BE2C (cell line): ENCODE data around the gene KIF15.

Experiments used
- DNase-seq: peaks from one replicate; pipeline ENCODE4 v3.0.0-alpha.2; 2020
- H3K27me3 ChIP-seq: fragments of 250-450 bp; sonication (Bioruptor Pico); 2 replicates; pipeline ENCODE4 v1.5.1; 2020; ENCODE audit warnings: mild to moderate bottlenecking
- H3K36me3 ChIP-seq: fragments of 250-450 bp; sonication (Bioruptor Pico); 2 replicates; pipeline ENCODE4 v1.5.1; 2020; ENCODE audit warnings: mild to moderate bottlenecking
- H3K4me1 ChIP-seq: fragments of 250-450 bp; sonication (Bioruptor Pico); 2 replicates; pipeline ENCODE4 v1.5.1; 2020
- H3K4me3 ChIP-seq: 2 replicates; pipeline ENCODE4 v1.5.1; 2011; ENCODE audit warnings: low read depth, low read length
- H3K9me3 ChIP-seq: fragments of 250-450 bp; sonication (Bioruptor Pico); 2 replicates; pipeline ENCODE4 v1.5.1; 2020
- CTCF ChIP-seq: IDR thresholded peaks from 2 replicates; pipeline ENCODE4 v1.5.1; 2012; ENCODE audit warnings: mild to moderate bottlenecking, low read depth, low read length

KIF15 gene

GRCh38 chr3:44729384-44729910, 32.1 kb upstream of the KIF15 start, which contains the start of gene ZNF501:
Gene ZNF501 (plus strand): TSS chr3:44729635. CDS start chr3:44734422, 4,787 bp downstream.
- no peaks in the 10 kb centered on the region for H3K9me3 ChIP-seq
- TF ChIP-seq CTCF, result no peak
- no peaks in the 10 kb centered on the region for H3K4me1 ChIP-seq
- no peaks in the 10 kb centered on the region for H3K36me3 ChIP-seq
- DNase-seq, result peak; percentile 90
- H3K27me3 ChIP-seq, result no peaks in the 10 kb centered on the region
- H3K4me3 ChIP-seq, result peak within 1 kb of the TSS; percentile 73

- H3K4me3 ChIP-seq, result no peak overlapping the region
- no peaks in the 10 kb centered on the region for H3K4me1 ChIP-seq
- no peak for TF ChIP-seq CTCF
- H3K36me3 ChIP-seq, result no peaks in the 10 kb centered on the region
- no peak for DNase-seq
- no peaks in the 10 kb centered on the region for H3K9me3 ChIP-seq
- H3K27me3 ChIP-seq, result no peaks in the 10 kb centered on the region
Observed at GRCh38 chr3:44734646-44735168, 26.9 kb upstream of the KIF15 start.

GRCh38 chr3:44761101-44761423, 532 bp upstream of the KIF15 start:
- H3K9me3 ChIP-seq, result no peaks in the 10 kb centered on the region
- peaks cover 8% of the 10 kb centered on the region for H3K36me3 ChIP-seq
- no peak for DNase-seq
- H3K27me3 ChIP-seq, result no peaks in the 10 kb centered on the region
- H3K4me3 ChIP-seq, result peak overlapping the region; percentile 72
- no peak for TF ChIP-seq CTCF
- no peaks in the 10 kb centered on the region for H3K4me1 ChIP-seq

GRCh38 chr3:44762170-44762677, 630 bp downstream of the KIF15 start:
- Histone ChIP-seq H3K9me3 (no peaks in the 10 kb centered on the region), H3K27me3 (no peaks in the 10 kb centered on the region), H3K4me3 (peak overlapping the region; percentile 72), H3K4me1 (no peaks in the 10 kb centered on the region), H3K36me3 (peaks cover 11% of the 10 kb centered on the region)
- DNase-seq, result no peak
- no peak for TF ChIP-seq CTCF

- H3K27me3 ChIP-seq, result no peaks in the 10 kb centered on the region
- no peaks in the 10 kb centered on the region for H3K9me3 ChIP-seq
- no peaks in the 10 kb centered on the region for H3K4me1 ChIP-seq
- DNase-seq, result no peak
- H3K36me3 ChIP-seq, result peaks cover 11% of the 10 kb centered on the region
- no peak for TF ChIP-seq CTCF
- H3K4me3 ChIP-seq, result peak overlapping the region; percentile 72
Observed at GRCh38 chr3:44762690-44763089, 1.1 kb downstream of the KIF15 start.

GRCh38 chr3:44764248-44764647, 2.7 kb downstream of the KIF15 start:
- Histone ChIP-seq H3K4me3 (no peak overlapping the region), H3K4me1 (no peaks in the 10 kb centered on the region), H3K36me3 (peaks cover 3% of the 10 kb centered on the region; the same call in 1 of the 2 replicates), H3K9me3 (no peaks in the 10 kb centered on the region), H3K27me3 (no peaks in the 10 kb centered on the region)
- TF ChIP-seq CTCF, result no peak
- DNase-seq, result no peak
